Testis (tissue), 5 donors: ENCODE data around the gene BTBD10. TPM values are rescaled to one million over a fixed set of nuclear protein-coding genes. Genes with fewer than 3 reads are reported as not detected.

Experiments used
- DNase-seq: peaks from one replicate; pipeline ENCODE4 v3.0.0-alpha.2; 2019
- H3K27ac ChIP-seq, 2 donors: fragments of 200-600 bp; sonication (generic); one replicate each; pipeline ENCODE4 v1.5.1; 2019
- H3K27me3 ChIP-seq: fragments of 200-600 bp; sonication (generic); one replicate; pipeline ENCODE4 v1.5.1; 2019
- H3K36me3 ChIP-seq: fragments of 200-600 bp; sonication (generic); one replicate; pipeline ENCODE4 v1.5.1; 2017; ENCODE audit warnings: low read depth; ENCODE audit errors: missing control alignments
- H3K4me1 ChIP-seq: fragments of 200-600 bp; sonication (generic); one replicate; pipeline ENCODE4 v1.5.1; 2019
- H3K4me3 ChIP-seq, 2 donors: fragments of 200-600 bp; sonication (generic); one replicate each; pipeline ENCODE4 v1.5.1; 2017 to 2019
- H3K9me3 ChIP-seq: fragments of 200-600 bp; sonication (generic); one replicate; pipeline ENCODE4 v1.5.1; 2017
- CTCF ChIP-seq, 3 experiments: fragments of 450-650 bp in 2 of 3; fragments of 200-600 bp in 1 of 3; sonication (generic) in 1 of 3; IDR thresholded peaks; one replicate each; pipeline ENCODE4 v1.5.1; 2016 to 2019; ENCODE audit warnings: antibody characterized with exemption in 3 of 3, mild to moderate bottlenecking in 2 of 3, moderate library complexity in 1 of 3
- POLR2A ChIP-seq: fragments of 450-650 bp; IDR thresholded peaks from one replicate; pipeline ENCODE4 v1.6.1; 2017; ENCODE audit warnings: antibody characterized with exemption, mild to moderate bottlenecking, moderate library complexity
- WGBS, 2 donors: methylation state at CpG; one replicate each; pipeline ENCODE4 v1.1.5; 2018; 5-methylcytosine and 5-hydroxymethylcytosine counted together
- intact Hi-C: fragments of 100-400 bp; cut with DNase I; formaldehyde crosslinking; loops from one replicate; pipeline ENCODE4 v1.15.1; 2023; ENCODE audit warnings: low total_unique reads
- long read RNA-seq, 2 donors: transcript quantifications; one replicate each; lab custom pipeline, GENCODE V29; 2026
- polyA plus RNA-seq: library from polyadenylated mRNA; stranded (reverse); fragments of 350-450 nt; fragmentation: Illumina TruSeq; extraction: RNeasy Lipid Tissue Mini Kit (QIAGEN cat#74804); gene quantifications from one replicate; pipeline ENCODE4 v1.2.3, GENCODE V29; 2014; ENCODE audit warnings: low read depth, low replicate concordance; ENCODE audit not compliant: insufficient read depth
- total RNA-seq, 2 donors: library from RNA; depleted of rRNA; stranded (reverse); fragments of >200 nt; gene quantifications; one replicate each; pipeline ENCODE4 v1.2.3, GENCODE V29; 2016

Gene BTBD10
- 10 to 100 TPM; 47.0 to 69.4 TPM for total RNA-seq
- 81.7 TPM for polyA plus RNA-seq
- long read RNA-seq, donor 1, transcript BTBD10-208 (8 exons, 1,662 nt) = major isoform, 6 of 10 reads
- long read RNA-seq, donor 1, partial matches to known transcripts = 0 of 10 reads
- long read RNA-seq, donor 1, other reads (novel, unspliced or antisense) = 0 of 10 reads
- long read RNA-seq, donor 2, transcript BTBD10-208 (8 exons, 1,662 nt) = major isoform, 5 of 6 reads
- long read RNA-seq, donor 2, partial matches to known transcripts = 0 of 6 reads
- long read RNA-seq, donor 2, other reads (novel, unspliced or antisense) = 0 of 6 reads

GRCh38 chr11:13462901-13463778, at the start of gene BTBD10:
TSS of gene BTBD10 (minus strand) at chr11:13463222. CDS start at chr11:13445124, 18,098 bp downstream.
- peaks cover 6% of the 10 kb centered on the region for H3K4me1 ChIP-seq

GRCh38 chr11:13503393-13503792, 40.4 kb upstream of the BTBD10 start:
- Histone ChIP-seq H3K27ac (no peak overlapping the region), H3K4me1 (no peaks in the 10 kb centered on the region), H3K27me3 (no peaks in the 10 kb centered on the region), H3K36me3 (no peaks in the 10 kb centered on the region), H3K4me3 (no peak overlapping the region), H3K9me3 (no peaks in the 10 kb centered on the region)
- intact Hi-C loops = no loop called here
- TF ChIP-seq POLR2A = no peak
- no peak for TF ChIP-seq CTCF (IDR thresholded peaks at IDR 0.05)
- 57 to 94% methylated on average over 1 of the region's 1 CpG for WGBS, 2 donors
- DNase-seq = no peak

More at GRCh38 chr11:13462901-13463778, at the start of gene BTBD10:
- no peaks in the 10 kb centered on the region for H3K9me3 ChIP-seq
- no peaks in the 10 kb centered on the region for H3K36me3 ChIP-seq
- 1% methylated on average over 23 to 71 of the region's 71 CpGs for WGBS, 2 donors
- TF ChIP-seq CTCF (IDR thresholded peaks at IDR 0.05) = no peak
- peak; percentile 75 for TF ChIP-seq POLR2A
- H3K27me3 ChIP-seq = no peaks in the 10 kb centered on the region
- H3K4me3 ChIP-seq = peak within 1 kb of the TSS; percentile 80 to 94
- peak within 1 kb of the TSS; percentile 81 to 87 for H3K27ac ChIP-seq
- intact Hi-C loops = no loop called here
- DNase-seq = peak; percentile 96

- TF ChIP-seq CTCF (IDR thresholded peaks at IDR 0.05) (no peak), POLR2A (no peak)
- no peaks in the 10 kb centered on the region for H3K27me3 ChIP-seq
- no peaks in the 10 kb centered on the region for H3K9me3 ChIP-seq
- no peaks in the 10 kb centered on the region for H3K4me1 ChIP-seq
- no peak overlapping the region for H3K27ac ChIP-seq
- WGBS, 2 donors = 71 to 95% methylated on average over 1 of the region's 1 CpG
- intact Hi-C loops = no loop called here
- H3K4me3 ChIP-seq = no peak overlapping the region
- no peak for DNase-seq
- no peaks in the 10 kb centered on the region for H3K36me3 ChIP-seq
Observed at GRCh38 chr11:13502492-13502891, 39.5 kb upstream of the BTBD10 start.

- Histone ChIP-seq H3K27me3 (no peaks in the 10 kb centered on the region), H3K9me3 (no peaks in the 10 kb centered on the region), H3K36me3 (no peaks in the 10 kb centered on the region), H3K27ac (no peak within 1 kb of the TSS), H3K4me1 (no peaks in the 10 kb centered on the region), H3K4me3 (no peak within 1 kb of the TSS)
- DNase-seq = no peak
- 92 to 93% methylated on average over 3 of the region's 3 CpGs for WGBS, 2 donors
- intact Hi-C loops = no loop called here
- TF ChIP-seq CTCF (IDR thresholded peaks at IDR 0.05) (no peak), POLR2A (no peak)
Observed at GRCh38 chr11:13495929-13496328, 32.9 kb upstream of the BTBD10 start, which contains the start of gene PTH. TSS of gene PTH (minus strand) at chr11:13495997. CDS start at chr11:13492855, 3,142 bp downstream.
